Measurements from ENCODE around the gene SERPINE1.
A peak's percentile ranks its signal among the peaks of the same experiment; 100 is the strongest.
"Not testable (repeated sequence)": the region's sequence is repeated elsewhere in the genome, so short reads cannot be mapped to it uniquely, and the experiment has no call there.

SERPINE1 gene

DNA sequence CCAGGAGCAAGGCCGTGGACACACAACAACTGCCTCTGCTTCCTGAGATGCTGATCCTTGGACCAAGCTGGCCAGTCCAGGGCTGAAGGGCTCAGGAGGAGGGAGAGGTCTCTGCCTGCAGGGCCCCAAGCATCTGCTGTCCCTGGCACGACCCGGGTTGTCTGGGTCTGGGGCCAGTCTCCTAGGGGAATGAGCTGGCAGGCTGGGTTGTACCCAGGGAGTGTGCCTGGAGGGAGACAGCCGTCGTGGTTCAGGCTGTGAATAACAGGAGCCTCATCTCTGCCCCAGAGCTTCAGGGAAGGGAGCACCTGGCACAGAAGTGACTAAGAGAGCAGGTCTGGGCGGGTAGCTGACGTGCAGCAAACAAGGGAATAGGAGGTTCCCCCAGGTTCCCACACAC is 17.9 kb upstream of the SERPINE1 start:
- Mint-ChIP-seq H3K9me3 (no peaks in the 10 kb centered on the region), H3K36me3 (no peaks in the 10 kb centered on the region), H3K4me1 (no peaks in the 10 kb centered on the region), H3K27ac (no peak overlapping the region), H3K27me3 (peaks cover 15% of the 10 kb centered on the region), H3K4me3 (no peak overlapping the region)
- DNase-seq (ENCODE audit: low spot score in 2 of 2): no peak
- no peak for ATAC-seq (ENCODE audit: low read depth)

DNA sequence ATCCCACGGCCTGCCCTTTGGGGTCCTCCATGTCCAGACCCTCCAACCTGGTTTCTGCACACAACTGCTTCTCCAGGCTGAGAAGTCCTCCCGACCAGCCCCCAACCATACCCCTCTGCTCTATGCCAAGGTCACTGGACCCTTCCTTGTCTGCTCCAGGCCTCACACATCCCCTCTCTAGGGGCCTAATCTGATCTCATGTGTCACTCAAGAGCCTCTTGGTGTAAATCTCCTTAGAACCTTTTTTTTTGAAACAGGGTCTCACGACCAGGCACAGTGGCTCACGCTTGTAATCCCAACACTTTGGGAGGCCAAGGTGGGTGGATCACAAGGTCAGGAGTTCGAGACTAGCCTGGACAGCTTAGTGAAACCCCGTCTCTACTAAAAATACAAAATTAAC is 17.5 kb upstream of the SERPINE1 start:
- Mint-ChIP-seq H3K4me3 (no peak overlapping the region), H3K9me3 (no peaks in the 10 kb centered on the region), H3K4me1 (no peaks in the 10 kb centered on the region), H3K36me3 (no peaks in the 10 kb centered on the region), H3K27ac (no peak overlapping the region), H3K27me3 (peaks cover 15% of the 10 kb centered on the region)
- DNase-seq (ENCODE audit: low spot score in 2 of 2) (no peak), ATAC-seq (ENCODE audit: low read depth) (no peak)

DNA sequence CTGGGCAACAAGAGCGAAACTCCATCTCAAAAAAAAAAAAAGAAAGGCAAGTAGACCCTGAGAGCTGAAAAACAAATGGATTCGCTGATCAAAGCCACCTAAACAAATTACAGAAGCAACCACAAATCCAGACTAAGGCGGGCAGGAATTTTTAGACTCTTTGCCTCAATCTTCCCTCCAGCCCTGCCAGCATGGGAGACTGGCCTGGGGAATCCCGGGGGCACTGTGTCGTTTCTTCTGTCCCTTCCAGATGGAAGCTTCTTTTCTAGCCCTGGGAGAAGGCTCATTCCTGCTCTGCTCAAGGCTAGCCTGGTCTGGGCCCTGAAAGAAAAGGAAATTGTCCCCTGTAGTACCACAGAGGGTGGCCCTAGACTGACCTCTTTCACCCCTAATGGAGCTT is 15.6 kb upstream of the SERPINE1 start:
- no peak overlapping the region for H3K4me3 Mint-ChIP-seq
- ATAC-seq (ENCODE audit: low read depth) (no peak), DNase-seq (ENCODE audit: low spot score in 2 of 2) (no peak)
- H3K36me3 Mint-ChIP-seq: no peaks in the 10 kb centered on the region
- H3K27ac Mint-ChIP-seq: no peak overlapping the region
- peaks cover 13% of the 10 kb centered on the region for H3K27me3 Mint-ChIP-seq
- no peaks in the 10 kb centered on the region for H3K9me3 Mint-ChIP-seq
- H3K4me1 Mint-ChIP-seq: no peaks in the 10 kb centered on the region

DNA sequence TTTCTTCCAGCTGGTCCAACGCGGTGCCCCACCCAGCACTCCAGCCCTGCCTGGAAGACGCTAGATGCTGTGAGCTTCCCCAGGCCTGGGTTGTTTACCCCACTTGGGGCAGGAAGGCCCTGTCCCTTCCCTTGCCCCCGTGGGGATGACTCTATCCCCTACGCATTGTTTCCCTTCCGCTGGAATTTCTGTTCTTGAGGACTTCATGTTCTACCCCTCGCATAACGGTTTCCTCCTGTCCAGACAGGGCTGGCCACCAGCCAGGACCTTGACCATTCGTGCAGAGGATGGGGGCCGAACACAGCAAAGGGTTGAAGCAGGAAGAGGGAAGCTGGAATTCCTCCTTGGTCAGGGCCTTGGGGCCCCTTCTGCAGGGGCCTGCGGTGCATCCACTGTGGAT is 14.7 kb upstream of the SERPINE1 start:
- no peak overlapping the region for H3K4me3 Mint-ChIP-seq
- DNase-seq (ENCODE audit: low spot score in 2 of 2) (no peak), ATAC-seq (ENCODE audit: low read depth) (no peak)
- no peaks in the 10 kb centered on the region for H3K9me3 Mint-ChIP-seq
- H3K36me3 Mint-ChIP-seq: no peaks in the 10 kb centered on the region
- H3K27ac Mint-ChIP-seq: no peak overlapping the region
- H3K4me1 Mint-ChIP-seq: no peaks in the 10 kb centered on the region
- peaks cover 13% of the 10 kb centered on the region for H3K27me3 Mint-ChIP-seq

DNA sequence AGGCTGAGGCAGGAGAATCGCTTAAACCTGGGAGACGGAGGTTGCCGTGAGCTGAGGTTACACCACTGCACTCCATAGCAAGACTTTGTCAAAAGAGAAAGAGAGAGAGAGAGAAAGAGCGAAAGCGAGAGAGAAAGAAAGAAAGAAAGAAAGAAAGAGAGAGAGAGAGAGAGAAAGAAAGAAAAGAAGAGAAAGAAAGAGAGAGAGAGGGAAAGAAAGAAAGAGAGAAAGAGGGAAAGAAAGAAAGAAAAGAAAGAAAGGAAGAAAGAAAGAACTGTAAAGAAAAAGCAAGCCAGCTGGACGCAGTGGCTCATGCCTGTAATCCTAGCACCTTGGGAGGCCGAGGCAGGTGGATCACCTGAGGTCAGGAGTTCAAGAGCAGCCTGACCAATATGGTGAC is 13.8 kb upstream of the SERPINE1 start:
- H3K4me3 Mint-ChIP-seq; H3K9me3 Mint-ChIP-seq; H3K27ac Mint-ChIP-seq; H3K27me3 Mint-ChIP-seq; H3K36me3 Mint-ChIP-seq; DNase-seq (ENCODE audit: low spot score in 2 of 2); ATAC-seq (ENCODE audit: low read depth); H3K4me1 Mint-ChIP-seq: not testable (repeated sequence)

DNA sequence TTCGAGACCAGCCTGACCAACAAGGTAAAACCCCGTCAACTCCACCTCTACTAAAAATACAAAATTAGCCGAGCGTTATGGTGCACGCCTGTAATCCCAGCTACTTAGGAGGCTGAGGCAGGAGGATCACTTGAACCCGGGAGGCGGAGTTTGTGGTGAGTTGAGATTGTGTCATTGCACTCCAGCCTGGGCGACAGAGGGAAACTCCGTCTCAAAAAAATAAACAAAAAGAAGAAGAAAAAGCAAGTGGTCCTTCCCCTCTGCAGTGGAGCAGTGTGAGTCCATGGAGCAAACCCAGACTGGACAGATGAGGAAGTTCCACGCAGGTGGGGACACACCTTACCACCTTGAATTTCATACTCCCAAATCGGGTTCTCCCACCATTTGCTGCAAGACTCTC is 13.1 kb upstream of the SERPINE1 start:
- H3K27me3 Mint-ChIP-seq: peaks cover 15% of the 10 kb centered on the region
- ATAC-seq (ENCODE audit: low read depth) (no peak), DNase-seq (ENCODE audit: low spot score in 2 of 2) (no peak)
- H3K4me3 Mint-ChIP-seq: no peak overlapping the region
- no peaks in the 10 kb centered on the region for H3K36me3 Mint-ChIP-seq
- no peak overlapping the region for H3K27ac Mint-ChIP-seq
- no peaks in the 10 kb centered on the region for H3K9me3 Mint-ChIP-seq
- H3K4me1 Mint-ChIP-seq: no peaks in the 10 kb centered on the region

DNA sequence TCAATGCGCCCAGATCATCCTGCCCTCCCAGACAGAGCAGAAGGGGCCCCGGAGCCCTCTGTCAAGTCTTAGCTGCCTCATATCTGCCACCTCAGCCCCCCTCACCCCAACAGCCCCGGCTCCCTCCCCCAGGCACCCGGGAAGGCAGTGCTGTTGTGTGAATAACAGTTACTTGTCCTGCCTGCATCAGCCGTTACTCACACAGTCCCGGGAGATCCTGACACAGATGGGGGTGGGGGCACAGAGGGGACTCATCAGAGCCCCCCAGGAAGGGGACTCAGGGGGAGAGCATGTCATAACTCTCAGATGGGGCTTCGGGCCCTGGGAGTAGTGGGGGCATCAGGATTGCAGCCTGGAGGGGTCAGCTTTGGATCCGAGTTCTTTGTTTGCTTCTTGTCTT is 12.4 kb upstream of the SERPINE1 start:
- no peak for DNase-seq (ENCODE audit: low spot score in 2 of 2)
- Mint-ChIP-seq H3K27ac (no peak overlapping the region), H3K9me3 (no peaks in the 10 kb centered on the region), H3K27me3 (peaks cover 14% of the 10 kb centered on the region), H3K4me1 (no peaks in the 10 kb centered on the region), H3K36me3 (no peaks in the 10 kb centered on the region), H3K4me3 (no peak overlapping the region)
- no peak for ATAC-seq (ENCODE audit: low read depth)

DNA sequence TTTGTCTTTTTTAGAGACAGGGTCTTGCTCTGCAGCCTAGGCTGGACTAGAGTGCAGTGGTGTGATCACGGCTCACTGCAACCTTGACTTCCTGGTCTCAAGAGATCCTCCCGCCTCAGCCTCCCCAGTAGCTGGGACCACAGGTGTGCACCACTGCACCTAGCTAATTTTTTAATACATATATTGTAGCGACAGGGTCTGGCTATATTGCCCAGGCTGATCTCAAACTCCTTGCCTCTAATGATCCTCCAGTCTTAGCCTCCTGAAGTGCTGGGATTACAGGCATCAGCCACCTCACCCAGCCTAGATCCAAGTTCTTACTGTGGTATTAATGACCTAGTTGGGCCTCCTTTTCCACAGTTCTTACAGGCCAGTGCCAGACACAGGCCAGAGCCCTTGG is 11.7 kb upstream of the SERPINE1 start:
- DNase-seq (ENCODE audit: low spot score in 2 of 2): no peak
- H3K27ac Mint-ChIP-seq: no peak overlapping the region

DNA sequence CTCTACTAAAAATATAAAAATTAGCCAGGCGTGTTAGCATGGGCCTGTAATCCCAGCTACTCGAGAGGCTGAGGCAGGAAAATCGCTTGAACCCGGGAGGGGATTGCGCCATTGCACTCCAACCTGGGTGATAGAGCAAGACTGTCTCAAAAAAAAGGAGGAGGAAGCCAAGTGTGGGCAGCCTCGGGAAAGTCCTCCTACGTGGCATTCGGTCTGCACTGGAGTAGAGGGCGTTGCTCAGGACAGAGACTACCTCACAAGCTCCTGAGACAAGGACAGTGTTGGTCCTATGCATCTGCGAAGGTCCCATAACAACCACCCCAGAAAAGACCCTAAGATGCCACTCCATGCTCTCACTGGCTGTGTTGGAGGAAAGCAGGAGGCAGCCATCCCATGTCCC is 10.0 kb upstream of the SERPINE1 start:
- Mint-ChIP-seq H3K27ac (no peak overlapping the region), H3K4me1 (peaks cover 4% of the 10 kb centered on the region), H3K36me3 (no peaks in the 10 kb centered on the region), H3K27me3 (peaks cover 23% of the 10 kb centered on the region), H3K4me3 (no peak overlapping the region), H3K9me3 (no peaks in the 10 kb centered on the region)
- DNase-seq (ENCODE audit: low spot score in 2 of 2): no peak
- ATAC-seq (ENCODE audit: low read depth): no peak

More for the DNA sequence above, 11.7 kb upstream of the SERPINE1 start:
- no peak for ATAC-seq (ENCODE audit: low read depth)
- Mint-ChIP-seq H3K27me3 (peaks cover 19% of the 10 kb centered on the region), H3K4me1 (no peaks in the 10 kb centered on the region), H3K4me3 (no peak overlapping the region), H3K9me3 (no peaks in the 10 kb centered on the region), H3K36me3 (no peaks in the 10 kb centered on the region)

DNA sequence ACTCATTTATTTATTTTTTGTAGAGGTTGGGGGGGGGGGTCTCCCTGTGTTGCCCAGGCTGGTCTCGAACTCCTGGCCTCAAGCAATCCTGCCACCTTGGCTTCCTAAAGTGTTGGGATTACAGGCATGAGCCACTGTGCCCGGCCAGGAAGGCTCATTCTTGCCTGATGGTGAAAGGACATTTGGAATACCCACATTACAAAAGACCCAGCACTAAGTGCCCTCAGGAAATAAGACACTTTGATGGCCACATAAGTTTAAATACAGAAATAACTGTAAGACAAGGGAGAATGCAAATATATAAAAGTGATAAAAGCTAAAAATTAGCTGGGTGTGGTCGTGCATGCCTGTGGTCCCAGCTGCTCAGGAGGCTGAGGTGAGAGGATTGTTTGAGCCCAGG is 8.0 kb upstream of the SERPINE1 start:
- Mint-ChIP-seq H3K27me3 (peaks cover 26% of the 10 kb centered on the region), H3K4me3 (no peak overlapping the region), H3K9me3 (no peaks in the 10 kb centered on the region), H3K36me3 (no peaks in the 10 kb centered on the region), H3K27ac (no peak overlapping the region), H3K4me1 (peaks cover 9% of the 10 kb centered on the region)
- DNase-seq (ENCODE audit: low spot score in 2 of 2) (no peak), ATAC-seq (ENCODE audit: low read depth) (no peak)

DNA sequence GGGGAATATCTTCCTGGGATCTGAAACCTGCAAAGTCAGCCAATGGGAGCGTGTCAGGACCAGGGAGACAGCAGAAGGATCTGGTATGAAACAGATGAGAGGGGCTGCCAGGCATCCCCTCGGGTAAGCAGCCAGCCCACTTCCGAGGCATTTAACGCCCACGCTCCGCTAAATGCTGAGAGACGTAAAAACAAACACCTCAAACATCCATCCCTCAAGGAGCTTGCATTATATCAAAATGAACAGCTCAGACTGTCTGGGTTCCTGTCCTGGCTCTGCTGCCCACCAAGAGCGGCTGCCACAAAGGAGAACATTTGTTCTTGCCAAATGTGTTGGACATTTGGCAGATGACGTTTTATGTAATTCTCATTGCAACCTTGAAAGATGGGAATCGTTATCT is 7.0 kb upstream of the SERPINE1 start:
- H3K4me1 Mint-ChIP-seq: peaks cover 9% of the 10 kb centered on the region
- H3K9me3 Mint-ChIP-seq: no peaks in the 10 kb centered on the region
- ATAC-seq (ENCODE audit: low read depth) (no peak), DNase-seq (ENCODE audit: low spot score in 2 of 2) (no peak)
- H3K4me3 Mint-ChIP-seq: no peak overlapping the region
- peaks cover 26% of the 10 kb centered on the region for H3K27me3 Mint-ChIP-seq
- no peaks in the 10 kb centered on the region for H3K36me3 Mint-ChIP-seq
- no peak overlapping the region for H3K27ac Mint-ChIP-seq

DNA sequence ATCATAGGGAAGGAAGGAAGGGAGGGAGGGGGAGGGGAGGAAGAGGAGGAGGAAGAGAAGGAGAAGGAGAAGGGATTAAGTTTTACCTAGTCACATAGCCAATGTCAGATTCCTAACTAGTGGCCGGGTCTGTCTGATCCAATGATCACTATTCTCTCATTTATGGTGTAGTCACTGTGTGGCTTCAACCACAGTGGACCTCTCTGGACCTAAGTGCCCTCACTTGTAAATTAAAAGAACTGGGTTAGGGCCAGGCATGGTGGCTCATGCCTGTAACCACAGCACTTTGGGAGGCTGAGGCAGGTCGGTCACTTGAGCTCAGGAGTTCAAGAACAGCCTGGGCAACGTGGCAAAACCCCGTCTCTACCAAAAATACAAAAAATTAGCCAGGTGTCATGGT is 6.6 kb upstream of the SERPINE1 start:
- no peak overlapping the region for H3K27ac Mint-ChIP-seq
- no peaks in the 10 kb centered on the region for H3K36me3 Mint-ChIP-seq
- H3K4me3 Mint-ChIP-seq: no peak overlapping the region
- H3K9me3 Mint-ChIP-seq: no peaks in the 10 kb centered on the region
- peaks cover 9% of the 10 kb centered on the region for H3K4me1 Mint-ChIP-seq
- no peak for DNase-seq (ENCODE audit: low spot score in 2 of 2)
- H3K27me3 Mint-ChIP-seq: peaks cover 25% of the 10 kb centered on the region
- ATAC-seq (ENCODE audit: low read depth): no peak

DNA sequence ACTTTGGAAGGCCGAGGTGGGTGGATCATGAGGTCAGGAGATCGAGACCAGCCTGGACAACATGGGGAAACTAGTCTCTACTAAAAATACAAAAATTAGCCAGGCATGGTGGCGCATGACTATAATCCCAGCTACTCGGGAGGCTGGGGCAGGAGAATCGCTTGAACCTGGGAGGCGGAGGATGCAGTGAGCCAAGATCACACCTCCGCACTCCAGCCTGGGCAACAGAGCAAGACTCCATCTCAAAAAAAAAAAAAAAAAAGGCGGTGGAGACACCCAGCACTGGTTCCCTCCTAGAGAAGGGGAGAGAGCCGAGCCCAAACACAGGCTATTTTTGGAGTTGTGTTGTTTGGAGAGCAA is 5.3 kb upstream of the SERPINE1 start:
- H3K4me3 Mint-ChIP-seq: peak overlapping the region; percentile 81
- H3K27me3 Mint-ChIP-seq: peaks cover 31% of the 10 kb centered on the region
- H3K4me1 Mint-ChIP-seq: peaks cover 18% of the 10 kb centered on the region
- H3K36me3 Mint-ChIP-seq; DNase-seq (ENCODE audit: low spot score in 2 of 2); H3K9me3 Mint-ChIP-seq; ATAC-seq (ENCODE audit: low read depth): not testable (repeated sequence)
- H3K27ac Mint-ChIP-seq: peak overlapping the region; percentile 43

DNA sequence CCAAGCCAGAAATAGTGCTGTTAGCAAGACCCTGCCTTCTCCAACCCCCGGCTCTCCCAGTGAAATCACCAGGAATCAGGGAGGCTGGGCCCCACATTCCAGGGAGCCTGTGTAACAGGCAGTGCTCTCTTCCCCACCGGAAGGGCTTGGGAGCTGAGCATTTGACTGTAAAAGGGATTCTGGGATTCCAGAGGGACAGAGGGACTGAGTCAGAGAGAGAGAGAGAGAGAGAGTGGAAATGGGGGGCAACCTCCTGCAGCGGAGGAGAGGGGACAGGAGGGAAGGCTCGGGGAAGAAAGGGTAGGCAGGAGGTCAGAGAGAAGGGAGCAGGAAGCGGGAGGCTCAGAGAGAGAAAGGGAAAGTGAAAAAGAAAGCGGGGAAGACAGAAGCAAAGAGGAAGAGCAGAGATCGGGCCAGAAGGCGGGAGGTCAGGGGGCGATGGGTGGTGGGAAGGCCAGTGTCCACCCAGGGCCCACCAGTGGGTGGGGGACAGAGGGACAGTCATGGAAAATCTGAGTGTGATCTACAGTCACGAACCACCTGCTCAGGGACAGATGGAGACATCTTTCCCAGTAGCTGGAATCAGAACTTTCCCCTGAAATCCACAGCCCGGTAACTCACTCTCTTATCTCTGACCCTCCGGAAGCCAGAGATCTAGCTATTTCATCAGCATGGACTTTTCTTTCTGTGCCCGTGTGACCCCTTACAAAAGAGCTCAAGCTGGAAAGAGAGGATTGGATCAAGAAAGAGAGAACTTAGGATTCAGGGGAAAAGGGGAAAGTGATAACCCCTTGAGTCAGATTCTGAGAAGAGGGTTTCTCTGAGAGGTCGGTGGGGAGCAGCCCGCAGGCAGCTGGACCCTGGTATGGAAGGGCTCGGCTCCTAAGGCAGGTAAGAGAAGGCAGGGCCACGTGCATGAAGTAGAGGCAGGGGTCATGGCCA is 4.6 kb upstream of the SERPINE1 start:
- peak overlapping the region; percentile 43 for H3K27ac Mint-ChIP-seq
- peaks cover 30% of the 10 kb centered on the region for H3K27me3 Mint-ChIP-seq
- no peak for ATAC-seq (ENCODE audit: low read depth)

More for the DNA sequence above, 4.6 kb upstream of the SERPINE1 start:
- no peak for DNase-seq (ENCODE audit: low spot score in 2 of 2)
- Mint-ChIP-seq H3K36me3 (no peaks in the 10 kb centered on the region), H3K4me3 (peak overlapping the region; percentile 81), H3K4me1 (peaks cover 24% of the 10 kb centered on the region), H3K9me3 (no peaks in the 10 kb centered on the region)

All from memory B cell (primary cell).